Left renal pelvis (tissue), 4 donors: ENCODE measurements around the gene UAP1. TPM values are rescaled to one million over a fixed set of nuclear protein-coding genes. Genes with fewer than 3 reads are reported as not detected.
A peak's percentile ranks its signal among the peaks of the same experiment; 100 is the strongest.

Experiments used
- DNase-seq, 4 donors: peaks; one replicate each; pipeline ENCODE4 v3.0.0-alpha.2; 2013; ENCODE audit warnings: low read depth in 4 of 4, low spot score in 3 of 4
- polyA plus RNA-seq, 4 donors: library from polyadenylated mRNA; unstranded; fragments of 120-200 nt; gene quantifications; one replicate each; pipeline ENCODE4 v1.2.1, GENCODE V29; 2013; ENCODE audit not compliant: insufficient read length in 4 of 4

Gene UAP1
- 10 to 100 TPM; 33.2 to 48.2 (median 38.1) TPM for polyA plus RNA-seq

- DNase-seq, result peak in 2 of 4 donors; percentile 10 to 26
These were observed at the start of gene UAP1 for GRCh38 chr1:162561616-162562469. TSS of gene UAP1 (plus strand) at chr1:162561722. CDS start at chr1:162566069, 4,347 bp downstream.

DNA sequence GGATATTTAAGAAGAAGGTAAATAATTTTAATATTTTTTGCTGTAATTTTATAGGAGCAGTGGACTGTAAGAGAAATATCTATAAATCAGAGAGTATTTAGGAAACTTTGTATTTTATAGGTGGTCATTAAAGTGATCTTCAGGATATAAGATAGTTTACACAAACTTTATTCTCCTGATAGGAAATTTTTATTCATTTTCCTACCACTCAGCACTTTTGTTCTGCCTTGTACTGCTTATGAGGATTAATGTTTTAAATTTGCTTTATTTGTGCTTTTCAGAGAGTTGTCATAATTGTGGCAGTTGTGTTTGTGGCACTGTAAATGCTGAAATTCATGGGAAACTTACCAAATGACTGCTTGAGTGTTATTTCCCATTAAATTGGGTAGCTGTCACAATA is 34.2 kb upstream of the UAP1 start:
- DNase-seq, result no peak

DNA sequence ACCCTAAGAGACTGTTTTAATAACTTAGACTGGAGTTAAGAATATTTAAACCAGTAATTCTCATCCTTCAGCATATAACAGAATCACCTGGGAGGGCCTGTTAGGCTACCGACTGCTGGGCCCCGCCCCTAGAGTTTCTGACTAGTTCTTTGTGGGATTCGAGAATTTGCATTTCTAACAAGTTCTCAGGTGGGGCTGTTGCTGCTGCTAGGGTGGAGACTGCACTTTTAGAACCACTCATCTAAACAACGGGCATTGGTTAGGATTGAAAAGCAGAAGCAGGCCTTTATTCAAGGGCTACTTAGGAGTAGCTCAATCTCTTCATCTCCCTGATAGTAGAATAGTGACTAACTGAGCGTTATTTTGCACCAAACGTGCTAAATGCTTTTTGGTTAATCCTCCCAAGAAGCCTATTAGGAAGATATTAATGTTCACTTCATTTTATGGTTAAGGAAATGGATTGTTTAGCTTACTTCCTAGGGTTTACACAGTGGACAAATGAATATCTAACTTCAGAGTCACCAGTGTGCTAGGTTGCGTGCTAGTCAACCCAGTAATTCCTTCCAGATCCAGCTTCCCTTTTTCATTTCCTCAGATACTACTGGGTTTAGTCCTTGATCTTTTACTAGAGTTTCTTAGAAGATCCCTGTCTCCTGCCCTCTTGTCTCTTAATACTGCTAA is 31.1 kb upstream of the UAP1 start:
- no peak for DNase-seq

DNA sequence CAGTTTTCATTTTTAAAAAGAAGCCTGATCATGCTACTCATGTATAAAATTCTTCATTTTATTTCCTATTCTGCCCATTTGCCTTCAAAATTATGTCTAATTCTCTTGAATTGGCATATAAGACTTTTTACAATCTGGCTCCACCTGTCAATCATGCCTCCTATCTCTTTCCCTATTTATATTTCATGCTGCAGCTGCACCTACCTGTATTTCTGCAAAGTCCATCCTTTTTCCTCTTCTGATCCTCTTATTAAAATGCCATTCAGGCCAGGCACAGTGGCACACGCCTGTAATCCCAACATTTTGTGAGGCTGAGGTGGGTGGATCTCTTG is 30.6 kb upstream of the UAP1 start:
- no peak for DNase-seq

- no peak for DNase-seq
These were observed 26.0 kb upstream of the UAP1 start for GRCh38 chr1:162535501-162535900.

- DNase-seq, result no peak
These were observed 25.0 kb upstream of the UAP1 start for GRCh38 chr1:162536511-162536910.

DNA sequence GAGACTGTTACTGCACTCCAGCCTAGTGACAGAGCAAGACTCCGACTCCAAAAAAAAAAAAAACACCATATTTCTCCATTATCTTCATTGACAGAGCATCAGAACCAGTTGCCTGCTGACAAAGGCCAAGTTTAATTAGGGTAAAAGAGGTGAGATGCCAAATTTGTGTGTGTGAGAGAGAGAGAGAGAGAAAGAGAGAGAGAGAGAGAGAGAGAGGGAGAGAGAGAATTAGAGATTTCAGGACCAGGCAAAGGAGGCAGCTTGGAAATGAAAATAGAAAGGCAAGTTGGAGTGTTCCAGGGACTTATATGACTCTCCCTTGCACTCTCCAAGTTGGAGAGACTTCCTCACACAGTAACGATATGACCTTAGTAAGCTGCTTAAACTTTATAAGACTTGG is 24.3 kb upstream of the UAP1 start:
- DNase-seq, result no peak

DNA sequence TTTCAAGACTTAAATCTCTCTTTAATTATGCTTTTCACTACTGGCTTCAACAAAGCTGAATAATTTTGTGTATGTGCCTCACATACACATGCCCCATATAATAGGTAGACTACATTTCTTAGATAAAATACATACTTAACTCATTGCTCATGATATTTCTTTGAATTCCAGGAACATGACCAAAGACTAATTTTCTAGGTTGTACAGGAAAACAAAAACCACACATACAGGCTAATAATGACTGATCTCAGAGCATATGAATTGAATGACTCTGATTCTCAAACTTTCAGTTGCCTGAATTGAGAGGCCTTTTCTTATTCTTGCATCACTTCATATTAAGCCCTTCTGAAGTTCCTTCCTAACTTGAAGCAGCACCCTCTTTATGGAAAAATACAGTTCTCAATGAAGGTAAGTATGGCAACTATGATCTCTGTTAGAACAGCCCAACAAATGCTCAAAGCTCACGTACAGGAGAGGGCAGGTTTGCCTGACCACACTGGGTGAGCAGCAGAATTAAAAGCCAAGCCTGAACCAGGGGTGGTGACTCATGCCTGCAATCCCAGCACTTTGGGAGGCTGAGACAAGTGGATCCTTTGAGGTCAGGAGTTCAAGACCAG is 22.6 kb upstream of the UAP1 start:
- DNase-seq, result no peak

DNA sequence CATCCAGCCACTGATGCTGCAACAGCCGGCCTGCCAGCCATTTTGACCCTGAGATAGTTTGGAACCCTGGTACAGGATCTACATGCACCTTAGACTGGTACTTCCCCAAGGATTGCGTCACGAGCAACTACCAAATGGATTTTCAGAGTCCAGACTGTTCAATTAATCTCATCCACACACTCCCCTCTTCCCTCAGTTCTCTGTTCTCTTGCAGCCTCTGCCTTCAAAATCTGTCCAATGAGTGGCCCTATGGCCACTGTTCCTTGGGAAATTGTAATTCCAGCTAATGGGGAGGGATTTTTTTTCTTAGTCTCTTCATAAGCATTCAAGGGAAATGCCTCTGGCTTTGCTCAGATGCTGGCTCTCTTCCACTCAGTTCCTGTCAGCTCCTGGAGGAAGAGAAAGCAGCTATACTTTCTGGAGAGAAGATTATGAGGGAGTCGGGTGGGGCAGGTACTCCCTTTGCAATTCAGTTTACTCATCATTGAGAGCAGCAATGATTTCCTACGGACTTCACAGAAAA is 19.8 kb upstream of the UAP1 start:
- DNase-seq, result no peak

- DNase-seq, result no peak
These were observed 18.3 kb upstream of the UAP1 start for GRCh38 chr1:162543228-162543627.

DNA sequence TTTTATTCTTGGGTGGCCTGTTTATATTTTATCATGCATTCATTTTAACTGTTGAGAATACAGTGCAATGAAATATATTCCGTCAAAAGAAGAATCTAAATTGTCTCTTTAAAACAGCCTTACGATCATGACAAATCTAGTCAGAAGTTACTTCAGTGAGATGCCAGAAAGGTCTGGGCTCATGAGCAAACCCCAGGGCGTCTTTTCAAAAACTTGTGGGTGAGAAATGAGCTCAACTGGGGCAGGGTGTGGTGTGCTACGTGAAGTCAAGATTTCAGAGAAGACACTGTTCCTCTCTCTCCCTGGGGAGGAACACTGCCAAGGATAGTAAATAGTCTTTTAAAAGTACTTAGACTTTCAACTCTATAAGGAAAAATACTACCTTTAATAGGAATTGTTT is 13.4 kb upstream of the UAP1 start:
- no peak for DNase-seq

DNA sequence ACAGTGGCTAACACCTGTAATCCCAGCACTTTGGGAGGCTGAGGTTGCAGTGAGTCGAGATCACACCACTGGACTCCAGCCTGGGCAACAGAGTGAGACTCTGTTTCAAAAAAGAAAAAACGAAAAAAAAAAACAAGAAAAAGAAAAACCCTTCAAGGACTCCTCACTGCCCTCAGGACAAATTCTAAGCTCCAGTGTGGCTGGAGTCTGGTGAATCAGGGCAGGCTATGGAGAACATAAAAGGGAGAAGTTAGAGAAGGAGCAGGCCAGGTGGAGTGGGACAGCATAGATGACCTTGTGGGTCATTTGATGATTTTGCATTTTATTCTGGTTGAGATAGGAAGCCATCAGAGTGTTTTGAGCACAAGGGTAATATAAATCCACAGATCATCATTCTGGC is 12.5 kb upstream of the UAP1 start:
- DNase-seq, result no peak

GRCh38 chr1:162550925-162551324 is 10.6 kb upstream of the UAP1 start:
- DNase-seq, result no peak

GRCh38 chr1:162551969-162552683 is 9.4 kb upstream of the UAP1 start:
- no peak for DNase-seq

GRCh38 chr1:162552684-162553252 is 8.8 kb upstream of the UAP1 start:
- no peak for DNase-seq

DNA sequence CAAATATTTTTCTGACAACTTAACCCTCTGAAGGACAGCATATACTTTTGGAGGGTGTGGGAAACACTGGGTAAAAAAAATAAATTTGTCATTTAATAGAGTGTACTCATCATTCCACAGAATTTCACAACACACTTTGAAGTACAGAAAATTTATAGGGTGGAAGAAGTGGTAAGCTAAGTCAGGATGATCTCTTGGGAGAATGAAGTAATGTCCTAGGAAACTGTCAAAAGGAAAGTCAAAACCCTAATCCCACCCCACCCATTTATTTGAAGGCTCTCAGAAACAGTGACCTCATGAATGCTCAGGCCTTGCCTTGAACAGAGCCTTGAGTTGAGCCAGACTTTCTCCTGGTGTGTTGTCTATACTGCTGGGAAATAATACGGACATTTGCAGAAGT is 7.3 kb upstream of the UAP1 start:
- DNase-seq, result no peak

DNA sequence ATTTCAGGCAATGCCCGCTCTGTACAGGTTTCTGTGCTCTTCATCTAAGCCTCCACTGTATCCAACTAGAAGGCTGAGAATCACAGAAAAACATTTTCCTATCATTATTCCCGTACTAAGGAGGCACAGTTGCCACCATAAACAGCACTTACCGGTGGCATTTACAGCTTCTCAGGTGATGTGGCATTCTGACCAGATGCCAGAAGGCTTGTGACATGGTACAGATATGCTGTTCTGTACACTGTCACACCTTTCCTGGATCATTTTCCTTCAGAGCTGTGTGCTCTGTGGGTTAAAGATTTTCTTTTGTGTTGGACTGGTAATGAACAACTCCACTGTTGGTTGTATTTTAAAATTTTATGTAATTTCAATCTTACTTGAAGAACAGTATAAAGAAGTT is 4.0 kb upstream of the UAP1 start:
- no peak for DNase-seq

- peak in 2 of 4 donors; percentile 10 for DNase-seq
These were observed 1.1 kb upstream of the UAP1 start for GRCh38 chr1:162560303-162561036.

DNA sequence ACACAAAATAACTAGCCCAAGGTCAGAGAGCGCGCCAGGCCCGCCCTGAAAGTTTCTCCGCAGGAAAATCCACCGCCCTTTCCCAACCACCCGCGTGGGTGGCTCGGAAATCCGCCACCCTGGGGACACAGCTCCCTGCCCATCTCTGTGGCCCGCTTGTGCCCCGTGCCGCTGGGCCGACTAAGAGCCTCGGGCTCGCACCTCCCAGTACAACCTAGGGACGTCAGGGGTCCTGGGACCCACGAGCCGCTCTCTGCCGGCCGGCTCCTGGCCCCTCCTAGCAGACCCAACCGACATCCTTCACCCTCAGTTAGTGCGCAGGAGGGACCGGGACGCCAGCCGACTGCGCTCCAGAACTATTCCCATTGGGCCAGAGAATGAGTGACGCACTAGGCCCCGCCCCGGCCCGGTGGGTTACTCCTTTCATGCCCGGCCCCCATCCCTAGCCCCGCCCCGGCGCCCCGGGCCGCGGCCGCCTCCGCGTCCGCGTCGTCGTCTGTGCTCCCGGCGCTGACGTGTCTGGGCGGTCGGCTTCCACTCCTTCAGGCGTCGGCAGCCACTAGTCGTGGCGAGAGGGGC is 396 bp upstream of the UAP1 start:
- DNase-seq, result peak; percentile 78 to 93 (median 92)

DNA sequence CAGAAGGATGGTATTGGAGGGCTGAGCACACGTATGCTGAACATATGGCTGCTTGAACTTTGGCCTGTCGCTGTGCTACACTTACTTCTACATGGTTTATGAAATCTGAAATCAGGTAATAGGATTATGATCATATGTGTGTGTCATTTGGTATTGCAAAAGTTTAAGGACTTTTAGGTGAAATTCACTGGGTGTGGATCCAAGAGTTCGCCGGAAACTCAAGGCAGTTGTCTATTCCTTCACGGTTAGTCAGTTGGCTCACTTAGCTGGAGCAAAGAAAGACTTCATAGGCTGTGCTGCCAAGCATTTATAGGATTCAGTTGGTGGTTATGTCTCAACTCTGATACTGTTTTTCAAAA is 927 bp downstream of the UAP1 start:
- DNase-seq, result peak in 2 of 4 donors; percentile 3 to 4
